Immature natural killer cell (primary cell): ENCODE results near the gene FGF14. TPM values are rescaled to one million over a fixed set of nuclear protein-coding genes. Genes with fewer than 3 reads are reported as not detected.

Experiments used
- DNase-seq, 3 donors: peaks; one replicate each; pipeline ENCODE4 v3.0.0; 2022; ENCODE audit warnings: mixed read lengths in 1 of 3
- H3K27ac Mint-ChIP-seq, 6 donors: one replicate each; pipeline ENCODE4 v1.8.0; 2020; ENCODE audit warnings: mixed read lengths in 6 of 6, mild to moderate bottlenecking in 5 of 6, inconsistent platforms in 4 of 6, moderate library complexity in 3 of 6
- H3K27me3 Mint-ChIP-seq, 3 donors: one replicate each; pipeline ENCODE4 v1.8.0; 2020 to 2021; ENCODE audit warnings: low read depth in 3 of 3, mild to moderate bottlenecking in 3 of 3, mixed read lengths in 3 of 3, moderate library complexity in 3 of 3, inconsistent platforms in 1 of 3
- H3K36me3 Mint-ChIP-seq, 3 donors: one replicate each; pipeline ENCODE4 v1.8.0; 2020; ENCODE audit warnings: mixed read lengths in 3 of 3, inconsistent platforms in 2 of 3, mild to moderate bottlenecking in 2 of 3
- H3K4me1 Mint-ChIP-seq, 2 donors: one replicate each; pipeline ENCODE4 v1.8.0; 2020; ENCODE audit warnings: inconsistent platforms in 2 of 2, mild to moderate bottlenecking in 2 of 2, mixed read lengths in 2 of 2, moderate library complexity in 1 of 2
- H3K4me3 Mint-ChIP-seq, 5 donors: one replicate each; pipeline ENCODE4 v1.8.0; 2020; ENCODE audit warnings: mild to moderate bottlenecking in 5 of 5, mixed read lengths in 5 of 5, inconsistent platforms in 3 of 5, moderate library complexity in 3 of 5
- H3K9me3 Mint-ChIP-seq, 6 donors: one replicate each; pipeline ENCODE4 v1.8.0; 2020; ENCODE audit warnings: mild to moderate bottlenecking in 6 of 6, mixed read lengths in 6 of 6, inconsistent platforms in 4 of 6, moderate library complexity in 3 of 6
- polyA plus RNA-seq, 3 donors: library from polyadenylated mRNA; unstranded; fragments of 300-500 nt; fragmentation: Illumina TruSeq; gene quantifications; one replicate each; pipeline ENCODE4 v1.2.3, GENCODE V29; 2021

FGF14 gene
- polyA plus RNA-seq, 3 donors from 2014 or later, result not detected

DNA sequence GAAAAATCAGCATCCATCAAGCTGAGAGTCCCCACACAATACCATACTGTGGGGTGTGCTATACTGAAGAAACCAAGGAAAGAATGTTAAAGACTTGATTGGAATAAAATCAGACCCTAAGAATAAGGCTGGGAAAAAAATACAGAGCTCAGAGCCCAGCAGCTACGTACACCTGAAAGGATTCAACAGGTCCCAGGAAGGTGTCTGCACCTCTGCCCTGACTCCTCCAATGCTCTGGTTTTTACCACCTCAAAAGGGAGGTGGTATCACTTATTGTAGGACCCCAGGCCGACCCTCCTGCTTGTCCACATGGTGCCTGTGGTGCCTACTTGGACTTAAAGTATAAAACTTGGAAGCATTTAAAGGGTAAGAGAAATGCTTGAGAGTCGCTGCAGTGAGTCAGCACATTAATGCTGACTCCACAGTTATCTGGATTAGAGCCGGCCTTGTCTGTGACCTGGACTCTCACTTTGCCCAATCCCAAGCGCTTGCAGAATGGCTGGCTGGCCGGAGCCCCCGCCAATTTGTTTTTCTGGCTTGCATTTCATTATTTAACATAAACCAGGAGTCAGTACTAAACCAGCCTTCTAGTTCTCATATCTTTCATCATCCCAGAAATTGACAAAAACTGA is 110.1 kb downstream of the FGF14 start:
- peaks cover 0 to 3% (median 0%) of the 10 kb centered on the region in 6 donors for H3K9me3 Mint-ChIP-seq
- H3K27me3 Mint-ChIP-seq, result no peaks in the 10 kb centered on the region
- H3K4me3 Mint-ChIP-seq, result no peak overlapping the region
- H3K27ac Mint-ChIP-seq, result no peak overlapping the region
- no peaks in the 10 kb centered on the region for H3K36me3 Mint-ChIP-seq
- no peak for DNase-seq
- no peaks in the 10 kb centered on the region for H3K4me1 Mint-ChIP-seq

DNA sequence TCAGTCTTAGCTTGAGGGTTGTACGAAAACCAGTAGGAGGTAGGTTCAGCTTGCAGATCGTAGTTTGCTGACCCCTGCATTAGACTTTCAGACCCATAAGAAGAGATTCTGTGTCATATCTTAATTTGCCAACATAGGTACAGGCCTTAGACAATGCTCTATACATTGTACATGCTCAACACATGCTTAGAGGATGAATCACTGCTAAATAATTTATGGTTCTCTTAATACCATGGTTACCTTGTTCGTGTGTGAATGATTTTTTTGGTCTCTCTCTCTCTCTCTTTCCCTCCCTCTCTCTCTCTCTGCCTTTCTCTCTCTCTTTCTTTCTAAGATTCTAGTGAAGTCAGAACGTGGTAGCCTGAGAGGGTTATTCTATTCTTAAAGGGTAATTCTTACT is 112.2 kb downstream of the FGF14 start:
- Mint-ChIP-seq H3K9me3 (peaks cover 0 to 4% (median 0%) of the 10 kb centered on the region in 6 donors), H3K27ac (no peak overlapping the region), H3K4me1 (no peaks in the 10 kb centered on the region), H3K27me3 (peaks cover 0 to 2% (median 0%) of the 10 kb centered on the region in 3 donors), H3K4me3 (no peak overlapping the region), H3K36me3 (no peaks in the 10 kb centered on the region)
- DNase-seq, result no peak

DNA sequence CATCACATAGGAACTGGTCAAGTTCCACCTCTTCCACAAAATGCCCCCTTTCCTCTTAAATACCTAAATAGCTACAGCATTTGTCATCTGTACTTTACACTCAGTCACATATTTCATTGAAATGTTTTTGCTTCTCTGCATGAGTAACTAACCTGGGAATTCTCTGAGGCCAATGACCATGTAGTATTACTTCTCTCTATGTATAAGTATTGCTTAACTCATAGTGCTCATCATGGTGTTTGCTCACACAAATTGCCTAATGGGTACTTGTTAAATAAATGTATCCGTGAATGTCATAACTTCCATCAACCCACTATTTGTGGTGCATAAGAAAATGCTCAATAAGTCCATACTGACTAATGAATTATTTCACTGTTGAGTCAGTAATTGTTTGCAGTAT is 115.5 kb downstream of the FGF14 start:
- Mint-ChIP-seq H3K4me3 (no peak overlapping the region), H3K36me3 (no peaks in the 10 kb centered on the region), H3K9me3 (peaks cover 0 to 2% (median 0%) of the 10 kb centered on the region in 6 donors), H3K27ac (no peak overlapping the region), H3K27me3 (peaks cover 0 to 2% (median 0%) of the 10 kb centered on the region in 3 donors), H3K4me1 (no peaks in the 10 kb centered on the region)
- no peak for DNase-seq

DNA sequence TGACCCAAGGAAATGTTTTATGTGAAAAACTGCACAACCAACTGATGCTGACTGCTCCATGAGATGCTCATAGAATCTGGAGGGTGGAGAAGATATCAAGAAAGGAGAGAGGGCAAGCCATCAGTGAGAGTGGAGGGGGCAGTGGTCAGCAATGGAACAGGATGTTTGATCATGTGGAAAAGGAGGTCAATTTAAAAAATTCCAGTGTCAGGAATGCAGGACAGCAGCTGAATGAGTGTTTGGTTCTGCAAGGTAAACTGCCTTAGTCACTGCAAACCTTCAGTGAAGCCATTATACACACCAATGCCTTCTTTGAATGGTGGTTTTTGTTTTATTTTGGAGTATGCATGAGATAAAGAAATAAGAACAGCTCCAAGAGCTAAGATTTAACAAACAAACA is 121.5 kb downstream of the FGF14 start:
- H3K4me1 Mint-ChIP-seq, result no peaks in the 10 kb centered on the region
- peaks cover 0 to 5% (median 2%) of the 10 kb centered on the region in 3 donors for H3K27me3 Mint-ChIP-seq
- DNase-seq, result no peak
- H3K4me3 Mint-ChIP-seq, result no peak overlapping the region
- H3K9me3 Mint-ChIP-seq, result peaks cover 0 to 2% (median 0%) of the 10 kb centered on the region in 6 donors
- H3K36me3 Mint-ChIP-seq, result no peaks in the 10 kb centered on the region
- H3K27ac Mint-ChIP-seq, result no peak overlapping the region

DNA sequence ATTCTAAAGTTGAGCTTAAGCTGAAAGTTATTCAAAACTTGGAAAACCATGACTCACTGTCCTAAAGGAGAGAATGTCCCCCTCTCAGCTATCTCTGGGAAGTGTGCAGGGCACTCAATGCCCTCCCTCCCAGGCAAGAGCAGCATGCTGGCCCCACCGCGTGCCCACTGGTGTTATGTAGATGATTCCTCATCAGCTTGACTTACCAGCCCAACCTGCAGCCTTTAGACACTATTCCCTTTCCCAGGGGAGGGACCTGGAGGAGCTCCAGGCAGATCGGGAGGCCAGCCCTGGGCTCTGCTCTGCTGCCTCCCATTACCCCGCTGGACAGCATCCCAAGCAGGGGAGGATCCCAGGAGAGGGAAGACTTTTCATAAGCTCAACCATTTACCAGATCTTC is 124.6 kb downstream of the FGF14 start:
- no peak overlapping the region for H3K27ac Mint-ChIP-seq
- peaks cover 0 to 5% (median 0%) of the 10 kb centered on the region in 3 donors for H3K27me3 Mint-ChIP-seq
- no peaks in the 10 kb centered on the region for H3K36me3 Mint-ChIP-seq
- H3K4me3 Mint-ChIP-seq, result no peak overlapping the region
- DNase-seq, result no peak
- no peaks in the 10 kb centered on the region for H3K4me1 Mint-ChIP-seq
- H3K9me3 Mint-ChIP-seq, result peaks cover 0 to 2% (median 0%) of the 10 kb centered on the region in 6 donors

DNA sequence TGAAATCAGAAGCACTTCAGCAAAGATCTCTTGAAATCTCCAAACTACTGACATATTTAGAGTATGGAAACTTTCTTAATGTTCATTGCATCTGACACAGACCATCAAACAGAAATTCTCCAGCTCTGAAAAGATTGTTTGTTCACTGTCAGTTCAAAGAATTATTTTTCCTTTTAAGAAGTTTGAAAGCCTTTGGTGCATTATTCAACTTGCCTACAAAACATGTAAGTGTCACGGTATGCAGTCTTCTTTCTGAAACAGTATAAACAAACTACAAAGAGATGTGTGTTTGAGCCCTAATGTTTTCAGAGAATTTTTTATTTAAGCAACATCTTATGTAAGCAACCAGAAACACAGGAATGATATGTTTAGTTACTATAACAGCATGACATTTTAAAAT is 125.4 kb downstream of the FGF14 start:
- no peak overlapping the region for H3K27ac Mint-ChIP-seq

DNA sequence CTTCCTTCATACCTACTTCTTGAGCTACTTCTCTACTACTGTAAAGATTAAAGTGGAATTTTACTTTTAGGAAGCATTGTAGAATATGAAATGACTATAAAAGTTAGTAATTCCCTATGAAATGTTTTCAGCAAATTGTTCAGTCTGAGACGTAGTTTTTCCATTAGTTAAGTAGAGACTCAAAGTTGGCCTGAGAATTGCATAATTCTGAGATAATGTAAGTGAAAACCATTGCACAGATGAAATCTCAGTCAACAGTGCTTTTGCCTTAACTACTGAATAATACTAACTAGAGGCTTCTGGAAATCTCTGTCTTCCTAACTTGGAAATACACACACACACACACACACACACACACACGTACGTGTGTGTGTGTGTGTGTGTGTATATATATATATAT is 125.9 kb downstream of the FGF14 start:
- Mint-ChIP-seq H3K27me3 (peaks cover 0 to 5% (median 3%) of the 10 kb centered on the region in 3 donors), H3K36me3 (no peaks in the 10 kb centered on the region), H3K9me3 (peaks cover 0 to 2% (median 0%) of the 10 kb centered on the region in 6 donors), H3K27ac (no peak overlapping the region), H3K4me1 (no peaks in the 10 kb centered on the region), H3K4me3 (no peak overlapping the region)
- no peak for DNase-seq

More for the DNA sequence above, 125.4 kb downstream of the FGF14 start:
- H3K36me3 Mint-ChIP-seq, result no peaks in the 10 kb centered on the region
- no peak overlapping the region for H3K4me3 Mint-ChIP-seq
- peaks cover 0 to 5% (median 1%) of the 10 kb centered on the region in 3 donors for H3K27me3 Mint-ChIP-seq
- no peaks in the 10 kb centered on the region for H3K4me1 Mint-ChIP-seq
- no peak for DNase-seq
- H3K9me3 Mint-ChIP-seq, result peaks cover 0 to 2% (median 0%) of the 10 kb centered on the region in 6 donors

DNA sequence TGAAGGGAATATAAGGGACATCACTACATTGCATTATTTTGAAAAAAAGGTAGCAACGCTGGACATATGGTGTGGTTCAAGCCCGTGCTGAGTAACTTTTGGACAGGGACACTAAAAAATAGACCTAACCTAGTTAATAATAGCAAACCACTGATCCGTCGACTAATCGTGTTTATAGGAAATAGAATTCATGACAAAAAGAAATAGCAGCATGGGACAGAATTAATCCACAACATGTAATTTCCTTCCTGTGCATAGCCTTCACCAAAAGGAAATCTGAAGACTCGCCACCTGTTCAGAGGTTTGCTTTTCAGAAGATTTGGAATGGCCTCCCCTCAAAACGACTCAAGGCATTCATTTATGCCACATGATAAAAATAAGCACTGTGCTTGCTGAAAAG is 128.7 kb downstream of the FGF14 start:
- H3K27ac Mint-ChIP-seq, result no peak overlapping the region
- no peak for DNase-seq
- peaks cover 0 to 2% (median 0%) of the 10 kb centered on the region in 6 donors for H3K9me3 Mint-ChIP-seq
- H3K4me3 Mint-ChIP-seq, result no peak overlapping the region
- peaks cover 0 to 4% (median 3%) of the 10 kb centered on the region in 3 donors for H3K27me3 Mint-ChIP-seq
- H3K36me3 Mint-ChIP-seq, result no peaks in the 10 kb centered on the region
- H3K4me1 Mint-ChIP-seq, result no peaks in the 10 kb centered on the region

DNA sequence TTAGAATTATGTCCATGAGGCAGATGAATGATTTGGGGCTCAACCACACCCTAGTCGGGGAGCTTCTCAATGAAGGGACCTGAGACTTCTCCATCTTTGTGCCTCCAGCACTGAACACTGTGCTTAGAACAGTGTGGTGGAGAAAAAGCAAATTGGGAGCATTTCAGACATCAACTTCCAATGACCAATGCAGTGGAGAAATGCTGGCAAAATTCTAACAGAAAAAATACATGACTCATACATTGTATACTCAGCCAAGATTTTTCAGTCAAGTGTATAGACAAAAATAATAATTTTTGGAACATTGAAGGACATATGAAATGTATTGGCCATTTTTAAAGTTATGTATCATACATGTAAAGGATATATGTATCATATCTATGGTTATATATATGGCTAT is 134.7 kb downstream of the FGF14 start:
- H3K9me3 Mint-ChIP-seq, result peaks cover 0 to 3% (median 0%) of the 10 kb centered on the region in 6 donors
- no peak overlapping the region for H3K4me3 Mint-ChIP-seq
- H3K36me3 Mint-ChIP-seq, result no peaks in the 10 kb centered on the region
- no peak for DNase-seq
- H3K27me3 Mint-ChIP-seq, result peaks cover 0 to 5% (median 0%) of the 10 kb centered on the region in 3 donors
- H3K4me1 Mint-ChIP-seq, result no peaks in the 10 kb centered on the region
- no peak overlapping the region for H3K27ac Mint-ChIP-seq

DNA sequence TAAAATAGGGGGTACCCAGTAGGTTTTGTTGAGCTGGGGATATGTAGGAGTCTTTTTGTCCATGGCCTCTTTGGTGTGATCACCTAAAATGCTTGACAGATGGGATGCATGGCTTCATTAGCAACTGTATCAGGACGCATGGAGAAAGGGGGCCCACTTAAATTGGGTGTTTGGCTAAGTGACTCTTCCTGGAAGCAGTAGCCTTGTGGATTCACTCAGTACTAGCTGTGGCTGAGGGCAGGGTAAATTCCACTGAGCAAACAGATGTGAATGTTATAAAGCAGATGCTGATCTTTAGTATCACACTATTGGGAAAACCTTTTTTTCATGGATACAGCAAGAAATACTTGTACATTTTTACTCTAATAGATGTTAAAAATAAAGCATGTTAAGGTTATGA is 140.0 kb downstream of the FGF14 start:
- no peak overlapping the region for H3K27ac Mint-ChIP-seq
- H3K4me3 Mint-ChIP-seq, result no peak overlapping the region
- no peak for DNase-seq
- H3K27me3 Mint-ChIP-seq, result peaks cover 0 to 5% (median 2%) of the 10 kb centered on the region in 3 donors
- peaks cover 3 to 9% (median 8%) of the 10 kb centered on the region in 6 donors for H3K9me3 Mint-ChIP-seq
- H3K36me3 Mint-ChIP-seq, result no peaks in the 10 kb centered on the region
- H3K4me1 Mint-ChIP-seq, result no peaks in the 10 kb centered on the region

DNA sequence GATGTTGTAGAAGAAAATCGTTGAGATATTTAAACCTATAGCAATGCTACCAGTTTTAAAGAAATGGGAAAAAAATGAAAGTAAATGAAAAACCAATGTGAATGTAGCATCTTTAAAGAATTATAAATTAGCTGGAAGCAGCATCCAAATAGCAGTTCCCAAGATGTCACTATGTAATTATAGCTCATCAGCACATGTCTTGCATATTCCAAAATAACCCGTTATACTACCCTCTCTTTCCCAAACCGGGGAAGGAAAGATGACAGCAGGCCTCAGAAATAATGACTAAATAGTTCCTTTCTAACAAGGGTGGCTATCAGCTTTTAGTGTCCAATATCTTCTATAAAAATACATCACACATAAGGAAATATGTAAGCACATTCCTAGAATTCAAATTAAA is 140.5 kb downstream of the FGF14 start:
- Mint-ChIP-seq H3K36me3 (no peaks in the 10 kb centered on the region), H3K4me1 (no peaks in the 10 kb centered on the region), H3K9me3 (peaks cover 3 to 10% (median 8%) of the 10 kb centered on the region in 6 donors), H3K27me3 (peaks cover 0 to 5% (median 2%) of the 10 kb centered on the region in 3 donors), H3K27ac (no peak overlapping the region), H3K4me3 (no peak overlapping the region)
- no peak for DNase-seq

DNA sequence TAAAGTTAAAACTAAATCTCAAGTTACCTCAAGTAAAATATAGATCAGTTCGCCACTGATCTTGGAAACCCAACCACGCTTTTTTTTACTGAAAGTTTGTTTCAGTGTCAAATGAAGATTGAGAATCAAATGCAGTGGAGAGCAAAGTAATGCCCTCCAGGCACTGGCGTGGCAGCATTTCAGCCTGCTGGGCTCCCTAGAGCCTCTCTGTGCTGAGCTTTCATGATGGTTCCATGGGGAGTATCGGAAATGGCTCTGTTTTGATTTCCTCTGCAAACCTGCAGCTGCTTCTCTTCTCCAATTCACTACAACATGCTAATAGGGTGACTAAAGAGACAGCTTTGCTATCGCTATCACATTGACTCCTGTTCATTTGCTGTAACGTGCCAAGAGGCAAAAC is 141.6 kb downstream of the FGF14 start:
- no peak overlapping the region for H3K4me3 Mint-ChIP-seq
- H3K27me3 Mint-ChIP-seq, result peaks cover 0 to 5% (median 3%) of the 10 kb centered on the region in 3 donors
- no peak for DNase-seq
- no peaks in the 10 kb centered on the region for H3K4me1 Mint-ChIP-seq
- H3K27ac Mint-ChIP-seq, result no peak overlapping the region
- H3K9me3 Mint-ChIP-seq, result peaks cover 3 to 10% (median 8%) of the 10 kb centered on the region in 6 donors
- H3K36me3 Mint-ChIP-seq, result no peaks in the 10 kb centered on the region

DNA sequence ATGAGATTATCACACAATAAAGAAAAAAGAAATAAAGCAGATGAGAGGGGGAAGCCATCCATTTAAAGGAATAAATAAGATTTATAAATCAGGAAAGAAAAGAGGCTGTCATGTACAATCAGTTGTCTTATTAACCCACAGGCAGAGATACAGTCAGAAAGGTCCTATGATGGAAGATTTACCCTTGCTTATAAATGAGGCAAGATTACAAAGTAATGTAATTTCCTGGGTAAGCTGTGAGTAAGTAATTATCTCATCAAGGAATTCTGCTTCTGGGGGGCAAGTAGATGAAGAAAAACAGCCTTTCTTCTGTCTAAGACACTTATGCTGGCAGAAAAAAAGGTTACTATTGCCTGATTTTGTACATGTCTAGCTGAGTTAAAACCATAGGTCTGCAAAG is 146.4 kb downstream of the FGF14 start:
- Mint-ChIP-seq H3K36me3 (no peaks in the 10 kb centered on the region), H3K4me1 (no peaks in the 10 kb centered on the region), H3K9me3 (peaks cover 0 to 18% (median 10%) of the 10 kb centered on the region in 6 donors), H3K27me3 (peaks cover 0 to 2% (median 1%) of the 10 kb centered on the region in 3 donors), H3K27ac (no peak overlapping the region), H3K4me3 (no peak overlapping the region)
- no peak for DNase-seq

DNA sequence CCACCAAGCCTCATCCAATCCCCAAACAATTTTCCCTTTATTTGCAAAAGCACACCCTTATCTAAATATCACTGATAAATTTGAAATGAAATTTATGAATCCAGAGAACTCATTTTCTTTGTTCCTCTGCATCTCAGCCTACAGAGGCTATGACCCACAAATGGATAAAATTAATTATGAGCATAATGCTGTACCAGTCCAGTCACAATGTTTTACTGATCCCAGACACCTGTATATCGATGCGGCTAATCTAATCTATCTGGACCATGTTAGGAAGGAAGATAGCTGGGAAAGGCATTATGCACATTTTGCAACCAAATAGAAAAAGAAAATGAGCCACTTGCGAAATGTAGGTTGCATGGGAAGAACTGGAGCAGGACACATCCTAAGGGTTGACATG is 150.0 kb downstream of the FGF14 start:
- H3K9me3 Mint-ChIP-seq, result peaks cover 0 to 10% (median 5%) of the 10 kb centered on the region in 6 donors
- no peaks in the 10 kb centered on the region for H3K36me3 Mint-ChIP-seq
- no peak overlapping the region for H3K27ac Mint-ChIP-seq
- no peaks in the 10 kb centered on the region for H3K4me1 Mint-ChIP-seq
- H3K4me3 Mint-ChIP-seq, result no peak overlapping the region
- H3K27me3 Mint-ChIP-seq, result peaks cover 0 to 6% (median 3%) of the 10 kb centered on the region in 3 donors
- DNase-seq, result no peak

DNA sequence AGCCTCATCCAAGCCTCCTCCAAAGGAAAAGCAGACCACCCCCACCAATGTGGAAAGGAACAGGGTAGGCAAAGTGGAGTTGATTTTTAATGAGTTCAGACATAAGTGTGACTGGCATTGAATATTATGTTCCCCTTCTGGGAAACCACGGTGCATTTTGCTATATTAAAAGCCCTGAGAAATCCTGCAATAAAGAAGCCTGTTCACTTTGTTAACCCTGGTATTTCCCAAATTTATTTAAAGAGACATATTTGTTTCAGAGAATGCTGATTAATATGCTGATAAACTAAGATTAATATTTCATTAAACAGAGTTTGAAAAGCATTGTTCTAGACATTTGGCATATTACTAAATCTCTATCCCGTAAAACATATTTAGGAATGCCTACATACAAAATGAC is 151.4 kb downstream of the FGF14 start:
- H3K4me1 Mint-ChIP-seq, result no peaks in the 10 kb centered on the region

More for the DNA sequence above, 151.4 kb downstream of the FGF14 start:
- no peak overlapping the region for H3K27ac Mint-ChIP-seq
- no peak for DNase-seq
- H3K9me3 Mint-ChIP-seq, result peaks cover 0 to 9% (median 4%) of the 10 kb centered on the region in 6 donors
- H3K4me3 Mint-ChIP-seq, result no peak overlapping the region
- H3K27me3 Mint-ChIP-seq, result peaks cover 0 to 6% (median 2%) of the 10 kb centered on the region in 3 donors
- no peaks in the 10 kb centered on the region for H3K36me3 Mint-ChIP-seq
